ENCODE results near the gene STARD13. TPM values are rescaled to one million over a fixed set of nuclear protein-coding genes. Genes with fewer than 3 reads are reported as not detected.
"Not testable (repeated sequence)": the region's sequence is repeated elsewhere in the genome, so short reads cannot be mapped to it uniquely, and the experiment has no call there.

STARD13 gene
- polyA plus RNA-seq, 3 donors from 2014 or later = not detected

DNA sequence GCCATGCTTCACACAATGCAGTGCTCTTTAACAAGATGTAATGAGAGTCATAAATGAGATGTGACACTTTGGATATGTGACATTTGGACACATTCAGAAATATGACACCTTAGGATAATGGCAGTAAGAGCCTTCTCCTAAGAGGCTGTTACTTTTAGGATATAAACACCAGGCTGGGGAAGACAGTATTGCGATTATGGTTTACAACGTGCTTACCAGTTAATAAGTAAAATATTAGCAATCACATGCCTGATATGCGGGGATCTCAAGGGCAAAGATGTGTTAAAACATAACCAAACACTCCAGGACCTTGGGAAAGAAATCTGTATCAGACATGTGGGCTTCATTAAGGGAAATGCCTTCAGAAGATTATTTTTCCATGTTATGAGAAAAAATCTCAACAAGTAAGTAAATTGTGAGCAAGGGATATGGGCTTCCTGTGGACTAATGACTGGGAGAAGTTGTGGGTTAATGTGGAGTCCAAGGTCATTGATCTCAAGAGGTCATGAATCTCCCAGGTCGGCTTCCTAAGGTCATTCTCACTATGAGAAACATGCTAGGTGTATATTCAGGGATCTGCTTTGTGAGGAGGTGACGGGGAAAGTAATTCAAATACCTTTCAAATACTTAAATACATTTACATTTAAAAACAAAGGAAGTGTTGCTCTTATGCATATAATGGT, 105.3 kb downstream of the STARD13 start:
- Mint-ChIP-seq H3K4me3 (no peak overlapping the region), H3K9me3 (peaks cover 0 to 18% (median 0%) of the 10 kb centered on the region in 6 donors), H3K4me1 (no peaks in the 10 kb centered on the region), H3K27ac (no peak overlapping the region), H3K27me3 (ENCODE audit: low read depth in 3 of 3) (peaks cover 1 to 5% (median 3%) of the 10 kb centered on the region in 3 donors), H3K36me3 (no peaks in the 10 kb centered on the region)
- no peak for DNase-seq

DNA sequence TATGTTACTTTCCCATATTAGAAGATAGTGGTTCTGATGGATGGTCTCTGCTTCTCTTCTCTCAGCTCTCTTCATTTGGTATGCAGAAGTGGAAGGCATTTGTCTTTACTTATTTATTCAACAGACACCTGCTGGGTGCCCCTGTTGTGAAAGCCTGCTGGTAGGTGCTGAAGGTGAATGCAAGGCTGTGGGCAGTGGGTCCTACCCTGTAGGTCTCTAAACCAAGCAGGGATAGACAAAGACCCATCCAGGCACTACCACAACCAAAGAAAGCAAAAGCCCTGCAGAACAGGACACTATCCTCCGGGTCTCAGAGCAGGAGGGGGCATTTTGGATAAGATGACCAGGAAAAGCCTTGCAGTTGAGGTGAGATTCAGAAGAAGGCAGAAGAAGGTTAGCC, 106.1 kb downstream of the STARD13 start:
- H3K27me3 Mint-ChIP-seq (ENCODE audit: low read depth in 3 of 3) = peaks cover 1 to 5% (median 3%) of the 10 kb centered on the region in 3 donors
- no peak overlapping the region for H3K27ac Mint-ChIP-seq
- peaks cover 0 to 18% (median 0%) of the 10 kb centered on the region in 6 donors for H3K9me3 Mint-ChIP-seq
- no peak for DNase-seq
- no peak overlapping the region for H3K4me3 Mint-ChIP-seq
- H3K4me1 Mint-ChIP-seq = no peaks in the 10 kb centered on the region
- no peaks in the 10 kb centered on the region for H3K36me3 Mint-ChIP-seq

DNA sequence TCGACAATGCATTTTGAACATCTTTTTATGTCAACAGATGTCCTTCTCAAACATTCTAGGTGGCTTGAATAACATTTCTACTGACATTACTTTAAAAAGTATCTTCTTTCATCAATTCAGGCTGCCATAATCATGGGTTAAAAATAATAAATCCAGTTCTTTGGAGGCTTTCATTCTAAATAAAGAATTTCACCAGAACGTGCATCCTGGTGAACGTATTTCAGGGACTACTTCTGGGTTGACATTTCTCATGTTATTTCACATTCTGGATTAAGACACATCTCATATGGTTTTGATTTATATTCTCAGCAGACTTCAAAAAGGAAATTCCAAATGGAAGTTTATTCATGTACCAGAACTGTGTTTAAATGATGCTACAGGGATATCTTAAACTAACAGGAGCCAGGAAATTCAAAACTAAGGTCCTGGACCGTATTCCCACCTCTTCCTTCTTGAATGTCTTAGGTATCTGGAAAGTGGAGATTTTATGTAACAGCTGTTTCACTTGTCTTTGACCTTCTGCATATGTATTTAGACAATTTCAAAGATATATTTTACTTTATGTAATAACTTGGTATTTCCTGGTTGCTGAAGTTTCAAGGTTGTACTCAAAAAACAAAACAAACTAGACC, 107.2 kb downstream of the STARD13 start:
- Mint-ChIP-seq H3K9me3 (peaks cover 0 to 18% (median 0%) of the 10 kb centered on the region in 6 donors), H3K4me3 (no peak overlapping the region), H3K36me3 (no peaks in the 10 kb centered on the region), H3K27me3 (ENCODE audit: low read depth in 3 of 3) (peaks cover 1 to 5% (median 3%) of the 10 kb centered on the region in 3 donors), H3K27ac (no peak overlapping the region), H3K4me1 (no peaks in the 10 kb centered on the region)
- no peak for DNase-seq

DNA sequence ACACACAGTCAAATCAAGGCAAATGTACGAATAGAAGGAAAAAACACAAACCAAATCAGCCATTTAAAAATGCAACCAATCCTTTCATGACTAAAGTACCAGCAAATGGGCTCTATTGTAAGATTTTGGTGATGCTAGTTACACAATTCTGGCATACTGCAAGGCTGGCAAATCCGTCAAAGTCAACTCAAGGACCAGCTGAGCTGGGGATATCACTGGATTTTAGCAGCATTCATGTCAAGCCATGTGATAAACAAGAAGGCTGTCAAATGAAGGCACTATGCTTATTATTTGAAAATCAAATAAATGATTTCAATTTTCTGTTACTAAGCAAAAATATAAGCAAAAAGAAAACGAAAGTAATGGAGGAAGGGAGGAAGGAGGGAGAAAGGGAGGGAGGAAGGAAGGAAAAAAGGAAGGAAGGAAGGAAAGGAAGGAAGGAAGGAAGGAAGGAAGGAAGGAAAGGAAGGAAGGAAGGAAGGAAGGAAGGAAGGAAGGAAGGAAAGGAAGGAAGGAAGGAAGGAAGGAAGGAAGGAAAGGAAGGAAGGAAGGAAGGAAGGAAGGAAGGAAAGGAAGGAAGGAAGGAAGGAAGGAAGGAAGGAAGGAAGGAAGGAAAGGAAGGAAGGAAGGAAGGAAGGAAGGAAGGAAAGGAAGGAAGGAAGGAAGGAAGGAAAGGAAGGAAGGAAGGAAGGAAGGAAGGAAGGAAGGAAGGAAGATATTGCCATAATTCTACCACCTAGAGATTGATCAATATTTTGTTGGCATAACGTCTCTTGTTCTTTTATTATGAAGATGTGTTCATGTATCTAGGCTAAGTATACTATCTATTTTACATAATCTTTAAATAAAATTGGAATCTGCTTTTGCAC, 108.0 kb downstream of the STARD13 start:
- H3K4me1 Mint-ChIP-seq; H3K27ac Mint-ChIP-seq; DNase-seq; H3K4me3 Mint-ChIP-seq; H3K36me3 Mint-ChIP-seq; H3K27me3 Mint-ChIP-seq (ENCODE audit: low read depth in 3 of 3): not testable (repeated sequence)
- H3K9me3 Mint-ChIP-seq = peaks cover 0 to 13% (median 0%) of the 10 kb centered on the region in 6 donors

DNA sequence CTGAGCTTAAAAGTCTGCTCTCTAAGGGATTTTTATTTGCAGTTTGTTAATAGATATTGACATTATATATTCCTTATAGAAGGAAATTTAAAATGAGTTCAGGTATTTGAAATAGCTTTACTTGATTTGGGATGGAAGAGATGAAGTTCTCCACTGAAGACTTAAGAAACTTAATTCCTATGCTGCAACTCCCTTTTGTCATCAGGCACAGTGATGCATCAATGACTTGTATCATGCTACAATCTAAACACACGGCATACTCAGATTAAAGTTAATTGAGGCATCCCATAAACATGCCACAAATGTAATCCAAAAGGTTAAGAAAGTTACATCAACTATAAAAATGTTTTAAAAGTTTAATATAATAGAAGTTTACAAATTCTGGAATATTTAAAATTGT, 109.0 kb downstream of the STARD13 start:
- Mint-ChIP-seq H3K9me3 (peaks cover 0 to 13% (median 0%) of the 10 kb centered on the region in 6 donors), H3K27me3 (ENCODE audit: low read depth in 3 of 3) (peaks cover 0 to 4% (median 0%) of the 10 kb centered on the region in 3 donors), H3K27ac (no peak overlapping the region), H3K4me3 (no peak overlapping the region), H3K4me1 (no peaks in the 10 kb centered on the region), H3K36me3 (no peaks in the 10 kb centered on the region)
- no peak for DNase-seq

DNA sequence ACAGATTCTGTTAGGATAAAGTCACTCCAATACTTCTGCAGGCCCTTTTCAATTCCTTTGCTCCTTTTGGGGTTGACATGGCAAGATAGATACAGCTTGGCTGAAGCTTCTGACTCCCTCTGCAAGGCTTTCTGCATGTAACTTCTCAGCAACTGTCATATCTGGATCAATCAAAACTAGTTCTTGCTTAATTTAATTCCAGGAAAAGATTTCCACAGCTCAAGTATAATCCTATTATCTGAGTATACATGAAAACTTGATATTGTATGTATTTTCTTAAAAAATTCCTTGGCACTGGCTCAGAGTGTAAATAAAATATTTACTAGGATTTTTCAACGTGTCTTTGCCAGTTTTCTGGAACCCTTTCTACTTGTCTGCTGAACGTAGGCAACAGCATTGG, 109.6 kb downstream of the STARD13 start:
- no peak for DNase-seq
- Mint-ChIP-seq H3K27me3 (ENCODE audit: low read depth in 3 of 3) (peaks cover 0 to 3% (median 0%) of the 10 kb centered on the region in 3 donors), H3K36me3 (no peaks in the 10 kb centered on the region), H3K27ac (no peak overlapping the region), H3K4me1 (no peaks in the 10 kb centered on the region), H3K9me3 (peaks cover 0 to 12% (median 0%) of the 10 kb centered on the region in 6 donors), H3K4me3 (no peak overlapping the region)

DNA sequence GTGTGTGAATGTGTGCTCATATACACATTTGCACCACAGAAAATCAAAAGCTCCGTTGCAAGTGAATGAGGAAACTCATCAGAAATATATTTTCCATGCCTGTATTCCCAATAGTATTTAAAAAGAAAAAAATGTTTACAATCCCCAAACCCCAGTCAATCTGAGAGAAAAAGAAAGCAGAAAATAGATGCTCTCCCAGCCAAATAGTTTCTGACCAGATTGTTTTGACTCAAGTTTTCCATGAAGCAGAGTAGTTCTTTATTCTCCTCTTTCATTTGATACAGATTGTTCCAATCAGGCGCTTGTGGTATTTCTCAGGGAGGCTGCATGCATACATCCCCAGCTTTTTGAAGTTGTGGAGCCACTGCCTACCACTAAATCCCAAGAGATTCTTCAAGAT, 110.6 kb downstream of the STARD13 start:
- H3K4me1 Mint-ChIP-seq = no peaks in the 10 kb centered on the region
- no peak for DNase-seq
- no peaks in the 10 kb centered on the region for H3K36me3 Mint-ChIP-seq
- H3K27me3 Mint-ChIP-seq (ENCODE audit: low read depth in 3 of 3) = peaks cover 0 to 2% (median 0%) of the 10 kb centered on the region in 3 donors
- H3K9me3 Mint-ChIP-seq = peaks cover 0 to 6% (median 0%) of the 10 kb centered on the region in 6 donors
- no peak overlapping the region for H3K4me3 Mint-ChIP-seq
- H3K27ac Mint-ChIP-seq = no peak overlapping the region

DNA sequence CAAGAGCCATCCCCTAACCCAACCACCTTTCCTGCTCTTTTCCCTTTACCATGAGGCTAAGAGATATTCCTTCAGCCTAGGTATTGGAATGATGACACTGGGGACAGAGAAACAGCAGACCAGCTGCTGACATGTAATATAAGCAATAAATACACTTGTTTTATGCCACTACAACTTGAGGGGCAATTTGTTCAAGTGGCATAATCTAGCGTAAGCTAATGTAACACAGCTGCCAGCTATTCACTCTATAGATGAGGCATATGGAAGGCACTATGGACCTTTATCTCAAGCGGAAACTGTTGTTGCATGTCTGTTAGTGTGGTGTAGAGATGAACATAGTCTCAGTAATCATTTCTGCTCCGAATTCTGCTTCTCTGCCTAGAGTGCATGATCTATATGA, 111.1 kb downstream of the STARD13 start:
- H3K27me3 Mint-ChIP-seq (ENCODE audit: low read depth in 3 of 3) = peaks cover 0 to 2% (median 0%) of the 10 kb centered on the region in 3 donors
- no peaks in the 10 kb centered on the region for H3K4me1 Mint-ChIP-seq
- peaks cover 0 to 7% (median 0%) of the 10 kb centered on the region in 6 donors for H3K9me3 Mint-ChIP-seq
- DNase-seq = no peak
- H3K4me3 Mint-ChIP-seq = no peak overlapping the region
- no peaks in the 10 kb centered on the region for H3K36me3 Mint-ChIP-seq
- H3K27ac Mint-ChIP-seq = no peak overlapping the region

DNA sequence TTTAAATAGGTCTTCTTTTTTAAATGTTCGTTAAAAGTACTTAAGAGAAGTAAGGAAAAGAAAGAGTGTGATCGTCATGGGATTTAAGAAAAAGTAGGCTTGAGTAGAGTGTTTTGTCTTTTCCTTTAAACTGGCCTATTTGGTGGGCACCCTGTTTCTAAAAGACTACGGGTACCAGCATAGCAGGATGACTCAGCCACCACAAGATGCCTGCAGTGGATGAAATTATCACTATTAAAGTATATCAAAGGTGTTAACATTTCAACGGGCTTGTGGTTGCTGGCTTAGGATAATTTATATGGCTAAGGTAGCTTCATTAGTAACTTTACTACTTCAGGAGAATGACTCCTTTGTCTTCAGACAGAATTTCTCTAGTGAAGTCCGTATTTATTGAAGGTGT, 112.6 kb downstream of the STARD13 start:
- no peak overlapping the region for H3K4me3 Mint-ChIP-seq
- H3K9me3 Mint-ChIP-seq = peaks cover 0 to 6% (median 0%) of the 10 kb centered on the region in 6 donors
- no peaks in the 10 kb centered on the region for H3K4me1 Mint-ChIP-seq
- no peak for DNase-seq
- H3K36me3 Mint-ChIP-seq = no peaks in the 10 kb centered on the region
- H3K27ac Mint-ChIP-seq = no peak overlapping the region
- H3K27me3 Mint-ChIP-seq (ENCODE audit: low read depth in 3 of 3) = peaks cover 0 to 2% (median 2%) of the 10 kb centered on the region in 3 donors

DNA sequence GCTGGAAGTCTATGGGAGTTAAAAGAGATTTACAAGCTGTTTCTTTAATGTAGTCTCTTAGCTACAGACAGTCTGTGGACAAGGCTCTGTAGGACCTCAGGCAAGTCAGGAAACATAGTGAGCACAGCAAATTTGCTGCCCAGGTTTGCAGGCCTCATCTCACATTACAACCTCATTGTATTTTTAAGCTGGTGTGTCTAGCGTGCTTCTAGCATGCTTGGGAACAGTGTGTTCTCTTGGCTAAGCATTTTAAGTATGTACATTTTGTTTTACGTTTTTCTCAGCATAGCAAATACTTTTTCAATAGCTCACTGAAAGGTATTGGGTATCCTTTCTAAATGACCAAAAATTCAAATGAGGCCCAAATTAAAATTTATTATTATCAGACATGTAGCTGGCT, 113.2 kb downstream of the STARD13 start:
- Mint-ChIP-seq H3K27ac (no peak overlapping the region), H3K27me3 (ENCODE audit: low read depth in 3 of 3) (peaks cover 0 to 2% (median 2%) of the 10 kb centered on the region in 3 donors), H3K36me3 (no peaks in the 10 kb centered on the region), H3K4me1 (no peaks in the 10 kb centered on the region), H3K9me3 (peaks cover 0 to 6% (median 0%) of the 10 kb centered on the region in 6 donors), H3K4me3 (no peak overlapping the region)
- no peak for DNase-seq

DNA sequence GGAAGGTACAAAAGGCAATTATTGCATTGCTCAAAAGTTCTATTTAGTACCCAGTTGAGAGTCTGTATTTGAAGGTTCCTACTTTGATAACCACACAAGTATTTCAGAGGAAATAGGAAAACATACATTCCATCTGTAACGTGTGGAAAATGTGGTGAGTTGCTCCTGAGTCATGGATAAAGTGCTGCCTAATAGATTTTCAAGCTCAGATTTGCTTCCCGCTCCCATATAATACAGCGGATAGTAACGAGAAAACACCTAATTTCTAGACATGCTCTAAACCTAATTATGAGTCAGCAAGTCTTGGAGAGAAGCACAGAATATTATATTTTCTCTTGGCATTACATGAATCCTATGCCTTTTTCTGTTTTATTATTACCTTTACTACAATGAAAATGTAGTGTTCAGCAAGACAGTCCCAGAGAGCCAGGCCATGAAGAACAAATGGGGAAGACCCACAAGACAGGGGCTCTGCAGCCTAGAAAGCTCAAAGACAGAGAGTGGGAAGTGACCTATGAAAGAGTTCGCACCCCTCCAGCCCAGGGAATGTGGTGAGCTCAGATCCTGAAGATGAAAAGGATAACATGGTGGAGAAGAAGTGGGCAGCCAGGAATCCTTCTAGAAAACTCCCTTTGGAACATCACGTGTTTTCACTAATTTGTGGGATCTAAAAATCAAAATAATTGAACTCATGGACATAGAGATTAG, 116.1 kb downstream of the STARD13 start:
- no peak for DNase-seq
- Mint-ChIP-seq H3K27me3 (ENCODE audit: low read depth in 3 of 3) (peaks cover 0 to 5% (median 2%) of the 10 kb centered on the region in 3 donors), H3K4me1 (no peaks in the 10 kb centered on the region), H3K27ac (no peak overlapping the region), H3K9me3 (peaks cover 0 to 6% (median 0%) of the 10 kb centered on the region in 6 donors), H3K4me3 (no peak overlapping the region), H3K36me3 (no peaks in the 10 kb centered on the region)

DNA sequence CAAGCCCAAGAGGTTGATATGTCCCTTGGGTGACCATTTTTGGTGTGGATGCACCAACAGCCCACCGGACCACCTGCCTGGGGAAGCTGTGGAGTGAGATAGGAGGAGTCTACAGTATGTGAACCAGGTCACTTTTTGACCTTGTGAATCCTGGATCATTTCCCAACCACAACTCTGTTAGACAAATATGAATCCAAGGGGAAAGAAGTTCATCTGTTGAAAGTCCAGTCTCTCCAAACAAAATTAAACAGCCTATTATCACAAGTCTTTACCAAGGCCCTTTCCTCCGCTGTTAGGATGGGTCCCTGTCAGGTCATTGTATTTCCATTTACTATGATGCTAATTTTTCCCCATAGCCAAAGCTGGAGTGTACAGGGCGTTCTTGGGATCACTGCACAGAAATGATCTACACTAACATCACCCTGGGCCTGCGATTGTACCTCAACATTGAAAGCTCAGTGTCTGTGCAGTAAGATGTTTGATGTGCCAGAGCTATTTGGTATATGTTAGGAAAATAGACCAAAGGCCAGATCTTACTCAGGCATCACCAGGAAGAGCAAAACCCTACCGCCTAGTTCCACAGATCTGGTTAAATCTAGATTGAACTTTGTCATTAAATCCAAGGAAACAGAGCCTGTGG, 117.1 kb downstream of the STARD13 start:
- DNase-seq = no peak
- peaks cover 0 to 6% (median 0%) of the 10 kb centered on the region in 6 donors for H3K9me3 Mint-ChIP-seq
- no peaks in the 10 kb centered on the region for H3K4me1 Mint-ChIP-seq
- H3K36me3 Mint-ChIP-seq = no peaks in the 10 kb centered on the region
- H3K4me3 Mint-ChIP-seq = no peak overlapping the region
- peaks cover 0 to 5% (median 2%) of the 10 kb centered on the region in 3 donors for H3K27me3 Mint-ChIP-seq (ENCODE audit: low read depth in 3 of 3)
- H3K27ac Mint-ChIP-seq = no peak overlapping the region

DNA sequence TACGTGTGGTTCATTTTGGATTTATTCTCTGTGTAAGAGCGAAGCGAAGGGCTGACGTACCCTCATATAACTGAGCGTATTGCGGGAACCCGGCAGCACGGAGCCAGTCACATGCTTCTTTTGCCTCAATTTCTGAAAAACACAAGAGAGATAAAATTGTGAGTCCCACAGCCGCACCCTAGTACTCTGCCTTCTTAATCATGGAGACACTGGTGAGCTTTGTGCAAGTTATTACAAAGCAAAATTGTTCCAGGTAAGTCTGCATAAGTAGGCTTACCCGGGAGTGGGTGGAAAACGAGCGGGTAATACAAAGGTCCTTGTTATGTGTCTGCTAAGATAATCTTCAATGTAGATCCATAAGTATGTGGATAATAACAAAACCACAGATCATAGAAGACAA, 118.1 kb downstream of the STARD13 start:
- Mint-ChIP-seq H3K9me3 (peaks cover 0 to 6% (median 4%) of the 10 kb centered on the region in 6 donors), H3K27me3 (ENCODE audit: low read depth in 3 of 3) (peaks cover 0 to 5% (median 2%) of the 10 kb centered on the region in 3 donors), H3K4me1 (no peaks in the 10 kb centered on the region), H3K36me3 (no peaks in the 10 kb centered on the region), H3K27ac (no peak overlapping the region), H3K4me3 (no peak overlapping the region)
- DNase-seq = no peak

All from immature natural killer cell (primary cell).